Aorta (tissue), 5 donors: ENCODE data around the gene LASP1NB.
"Not testable (repeated sequence)": the region's sequence is repeated elsewhere in the genome, so short reads cannot be mapped to it uniquely, and the experiment has no call there.

Experiments
- ATAC-seq: fragments of 200-7000 bp; cut with Tn5 transposase; one replicate; pipeline ENCODE4 v1.9.1; 2022; ENCODE audit warnings: moderate library complexity; ENCODE audit not compliant: low FRiP score
- DNase-seq, 2 donors: peaks; one replicate each; pipeline ENCODE4 v3.0.0-alpha.2; 2020
- H3K27ac ChIP-seq, 2 donors: one replicate each; pipeline ENCODE4 v1.5.1; 2013; ENCODE audit warnings: low read length in 2 of 2, mild to moderate bottlenecking in 2 of 2, moderate library complexity in 2 of 2, control low read depth in 1 of 2, inconsistent platforms in 1 of 2, low read depth in 1 of 2
- H3K27me3 ChIP-seq, 2 donors: one replicate each; pipeline ENCODE4 v1.6.1; 2013; ENCODE audit warnings: control low read depth in 1 of 2, low read length in 1 of 2, mild to moderate bottlenecking in 1 of 2, moderate library complexity in 1 of 2; ENCODE audit not compliant: insufficient read depth in 2 of 2, control insufficient read depth in 1 of 2
- H3K36me3 ChIP-seq, 2 donors: one replicate each; pipeline ENCODE4 v1.6.1; 2013; ENCODE audit warnings: control low read depth in 1 of 2, low read length in 1 of 2, mild to moderate bottlenecking in 1 of 2; ENCODE audit not compliant: insufficient read depth in 2 of 2, control insufficient read depth in 1 of 2
- H3K4me1 ChIP-seq, 2 donors: one replicate each; pipeline ENCODE4 v1.6.1; 2013; ENCODE audit warnings: low read length in 2 of 2, control low read depth in 1 of 2, mild to moderate bottlenecking in 1 of 2, moderate library complexity in 1 of 2; ENCODE audit not compliant: insufficient read depth in 2 of 2, control insufficient read depth in 1 of 2
- H3K4me3 ChIP-seq, 2 donors: one replicate each; pipeline ENCODE4 v1.5.1; 2013; ENCODE audit warnings: low read length in 2 of 2, control low read depth in 1 of 2, mild to moderate bottlenecking in 1 of 2
- H3K9me3 ChIP-seq: one replicate; pipeline ENCODE4 v1.6.1; 2013; ENCODE audit warnings: mild to moderate bottlenecking, low read length; ENCODE audit not compliant: control insufficient read depth
- WGBS, 2 donors: extraction: QIAGEN DNeasy Blood & Tissue Kit; methylation state at CpG; one replicate each; pipeline ENCODE4 v1.1.7; 2013; 5-methylcytosine and 5-hydroxymethylcytosine counted together
- intact Hi-C, 2 donors: fragments of 100-400 bp; cut with DNase I; formaldehyde crosslinking; loops; one replicate each; pipeline versions ENCODE4 v1.14.2 to v1.15.0; 2022
- donor health status: healthy with polysubstance abuse.
- donor health status: Bipolar disorder and iron deficiency.
- donor health status: DM: no; HTN: no; CAD: no.
- donor health status: DM: no; HTN: no; CAD: no.
- donor health status: DM: yes; HTN: yes; CAD: no.

Gene LASP1NB

GRCh38 chr17:38911081-38911730 lies 14.2 kb upstream of the LASP1NB start:
- H3K4me3 ChIP-seq = no peak overlapping the region
- H3K4me1 ChIP-seq = peaks cover 0 to 2% of the 10 kb centered on the region in 2 donors
- WGBS, 2 donors = 82 to 84% methylated on average over 10 of the region's 10 CpGs
- intact Hi-C loops = no loop called here
- no peaks in the 10 kb centered on the region for H3K27me3 ChIP-seq
- H3K36me3 ChIP-seq = peaks cover 0 to 4% of the 10 kb centered on the region in 2 donors
- no peak overlapping the region for H3K27ac ChIP-seq
- peak; percentile 35 to 59 for DNase-seq
- no peak for ATAC-seq
- H3K9me3 ChIP-seq = no peaks in the 10 kb centered on the region

- ATAC-seq, H3K4me1 ChIP-seq, H3K36me3 ChIP-seq, H3K27me3 ChIP-seq, intact Hi-C loops, H3K9me3 ChIP-seq, H3K4me3 ChIP-seq: not testable (repeated sequence)
- peak; percentile 20 to 37 for DNase-seq
- H3K27ac ChIP-seq = peak overlapping the region in 1 of 2 donors; percentile 2
- 85 to 86% methylated on average over 8 of the region's 8 CpGs for WGBS, 2 donors
Measured at GRCh38 chr17:38911731-38912081, 13.7 kb upstream of the LASP1NB start.

- H3K27me3 ChIP-seq = no peaks in the 10 kb centered on the region
- H3K36me3 ChIP-seq = peaks cover 0 to 4% of the 10 kb centered on the region in 2 donors
- H3K4me1 ChIP-seq = no peaks in the 10 kb centered on the region
- 27 to 28% methylated on average over 13 of the region's 13 CpGs for WGBS, 2 donors
- peak overlapping the region in 1 of 2 donors; percentile 42 for H3K27ac ChIP-seq
- no peak overlapping the region for H3K4me3 ChIP-seq
- ATAC-seq (peak; percentile 51), DNase-seq (peak; percentile 48 to 81)
- no peaks in the 10 kb centered on the region for H3K9me3 ChIP-seq
- intact Hi-C loops = no loop called here
Measured at GRCh38 chr17:38912221-38912813, 13.1 kb upstream of the LASP1NB start.

- ATAC-seq = no peak
- no peaks in the 10 kb centered on the region for H3K4me1 ChIP-seq
- no peaks in the 10 kb centered on the region for H3K27me3 ChIP-seq
- no peaks in the 10 kb centered on the region for H3K9me3 ChIP-seq
- DNase-seq = peak; percentile 38 to 58
- H3K36me3 ChIP-seq = peaks cover 0 to 6% of the 10 kb centered on the region in 2 donors
- no peak overlapping the region for H3K4me3 ChIP-seq
- H3K27ac ChIP-seq = no peak overlapping the region
- intact Hi-C loops = loop anchor here in 1 of 2 donors (5.0 kb wide), 1 partner anchor 38 kb away; no protein-coding TSS in a partner anchor
- WGBS, 2 donors = 71 to 77% methylated on average over 20 of the region's 20 CpGs
Measured at GRCh38 chr17:38914741-38915638, 10.4 kb upstream of the LASP1NB start.

GRCh38 chr17:38915639-38915995 lies 9.8 kb upstream of the LASP1NB start:
- intact Hi-C loops = loop anchor here in 1 of 2 donors (5.0 kb wide), 1 partner anchor 38 kb away; no protein-coding TSS in a partner anchor
- DNase-seq (peak in 1 of 2 donors; percentile 27), ATAC-seq (no peak)
- Histone ChIP-seq H3K9me3 (no peaks in the 10 kb centered on the region), H3K4me1 (no peaks in the 10 kb centered on the region), H3K4me3 (no peak overlapping the region), H3K27ac (no peak overlapping the region), H3K36me3 (peaks cover 0 to 6% of the 10 kb centered on the region in 2 donors), H3K27me3 (no peaks in the 10 kb centered on the region)
- WGBS, 2 donors = 62 to 69% methylated on average over 7 of the region's 7 CpGs

- Histone ChIP-seq H3K36me3 (peaks cover 0 to 6% of the 10 kb centered on the region in 2 donors), H3K9me3 (no peaks in the 10 kb centered on the region), H3K4me3 (no peak overlapping the region), H3K27ac (no peak overlapping the region), H3K4me1 (no peaks in the 10 kb centered on the region), H3K27me3 (no peaks in the 10 kb centered on the region)
- DNase-seq (no peak), ATAC-seq (no peak)
- WGBS, 2 donors = 68 to 73% methylated on average over 8 of the region's 8 CpGs
- intact Hi-C loops = loop anchor here in 1 of 2 donors (5.0 kb wide), 1 partner anchor 39 kb away; no protein-coding TSS in a partner anchor
Measured at GRCh38 chr17:38916771-38917170, 8.6 kb upstream of the LASP1NB start.

- ATAC-seq (no peak), DNase-seq (no peak)
- Histone ChIP-seq H3K4me1 (no peaks in the 10 kb centered on the region), H3K27ac (no peak overlapping the region), H3K4me3 (no peak overlapping the region), H3K36me3 (peaks cover 0 to 6% of the 10 kb centered on the region in 2 donors), H3K27me3 (no peaks in the 10 kb centered on the region), H3K9me3 (no peaks in the 10 kb centered on the region)
- intact Hi-C loops = loop anchor here in 1 of 2 donors (5.0 kb wide), 1 partner anchor 40 kb away; no protein-coding TSS in a partner anchor
- 82 to 84% methylated on average over 3 of the region's 3 CpGs for WGBS, 2 donors
Measured at GRCh38 chr17:38917259-38917658, 8.2 kb upstream of the LASP1NB start.

- no peak overlapping the region for H3K27ac ChIP-seq
- ATAC-seq = no peak
- no peaks in the 10 kb centered on the region for H3K9me3 ChIP-seq
- H3K27me3 ChIP-seq = no peaks in the 10 kb centered on the region
- H3K4me3 ChIP-seq = no peak overlapping the region
- WGBS, 2 donors = 67 to 73% methylated on average over 37 of the region's 37 CpGs
- intact Hi-C loops = loop anchor here in 1 of 2 donors (5.0 kb wide), 1 partner anchor 41 kb away; no protein-coding TSS in a partner anchor
- peak in 1 of 2 donors; percentile 77 for DNase-seq
- H3K36me3 ChIP-seq = peaks cover 0 to 6% of the 10 kb centered on the region in 2 donors
- no peaks in the 10 kb centered on the region for H3K4me1 ChIP-seq
Measured at GRCh38 chr17:38918129-38918913, 7.1 kb upstream of the LASP1NB start.
